ENCODE measurements around the gene PRMT9. TPM values are rescaled to one million over a fixed set of nuclear protein-coding genes. Genes with fewer than 3 reads are reported as not detected.

PRMT9 gene
- total RNA-seq, 1 experiment from 2014 or later: 6.1 TPM

DNA sequence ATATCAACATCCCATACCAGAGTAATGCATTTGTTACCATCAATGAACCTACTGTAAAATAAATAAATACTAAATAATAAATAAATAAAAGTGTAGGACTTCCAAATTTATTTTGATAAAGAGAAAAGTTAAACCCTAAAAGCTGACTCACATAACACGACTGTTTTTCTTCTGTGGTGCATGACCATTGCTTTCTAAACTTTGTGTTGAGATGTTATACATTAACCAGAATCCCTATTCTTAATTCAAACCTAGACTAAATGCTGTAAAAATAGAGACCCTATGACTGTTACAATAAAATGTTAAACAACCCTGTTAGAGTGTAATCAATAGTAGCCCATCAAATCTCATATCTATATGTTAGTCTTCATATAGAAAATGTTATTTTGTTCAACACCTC, 20.9 kb upstream of the PRMT9 start:
- no peak for DNase-seq (ENCODE audit: unreplicated experiment)
- Mint-ChIP-seq H3K27me3 (ENCODE audit: insufficient read depth, unreplicated experiment) (no peaks in the 10 kb centered on the region), H3K4me1 (ENCODE audit: insufficient read depth, unreplicated experiment) (peaks cover 12% of the 10 kb centered on the region), H3K4me3 (ENCODE audit: unreplicated experiment) (no peak overlapping the region), H3K36me3 (ENCODE audit: insufficient read depth, unreplicated experiment) (no peaks in the 10 kb centered on the region), H3K27ac (ENCODE audit: low read depth, unreplicated experiment) (no peak overlapping the region), H3K9me3 (ENCODE audit: unreplicated experiment) (no peaks in the 10 kb centered on the region)
- BruUV-seq (replicated peaks): no TSS peak
- intact Hi-C loops (cut with micrococcal nuclease): loop anchor here (5.0 kb wide), 1 partner anchor 688 kb away; no protein-coding TSS in a partner anchor
- ChIA-PET POLR2A (interaction anchor here (1.1 kb wide), 1 partner anchor 162 kb away, joined by 5 read pairs; no protein-coding TSS in a partner anchor), CTCF (interaction anchor here (2.4 kb wide), 1 partner anchor 162 kb away, joined by 14 read pairs; no protein-coding TSS in a partner anchor)
- TF ChIP-seq, protein P1, sequence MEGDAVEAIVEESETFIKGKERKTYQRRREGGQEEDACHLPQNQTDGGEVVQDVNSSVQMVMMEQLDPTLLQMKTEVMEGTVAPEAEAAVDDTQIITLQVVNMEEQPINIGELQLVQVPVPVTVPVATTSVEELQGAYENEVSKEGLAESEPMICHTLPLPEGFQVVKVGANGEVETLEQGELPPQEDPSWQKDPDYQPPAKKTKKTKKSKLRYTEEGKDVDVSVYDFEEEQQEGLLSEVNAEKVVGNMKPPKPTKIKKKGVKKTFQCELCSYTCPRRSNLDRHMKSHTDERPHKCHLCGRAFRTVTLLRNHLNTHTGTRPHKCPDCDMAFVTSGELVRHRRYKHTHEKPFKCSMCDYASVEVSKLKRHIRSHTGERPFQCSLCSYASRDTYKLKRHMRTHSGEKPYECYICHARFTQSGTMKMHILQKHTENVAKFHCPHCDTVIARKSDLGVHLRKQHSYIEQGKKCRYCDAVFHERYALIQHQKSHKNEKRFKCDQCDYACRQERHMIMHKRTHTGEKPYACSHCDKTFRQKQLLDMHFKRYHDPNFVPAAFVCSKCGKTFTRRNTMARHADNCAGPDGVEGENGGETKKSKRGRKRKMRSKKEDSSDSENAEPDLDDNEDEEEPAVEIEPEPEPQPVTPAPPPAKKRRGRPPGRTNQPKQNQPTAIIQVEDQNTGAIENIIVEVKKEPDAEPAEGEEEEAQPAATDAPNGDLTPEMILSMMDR (IDR thresholded peaks at IDR 0.05; ENCODE audit: unreplicated experiment): no peak

GRCh38 chr4:147696866-147697265, 12.9 kb upstream of the PRMT9 start:
- H3K4me1 Mint-ChIP-seq (ENCODE audit: insufficient read depth, unreplicated experiment): no peaks in the 10 kb centered on the region
- TF ChIP-seq, protein P1 (IDR thresholded peaks at IDR 0.05; ENCODE audit: unreplicated experiment): no peak
- no peak overlapping the region for H3K27ac Mint-ChIP-seq (ENCODE audit: low read depth, unreplicated experiment)
- intact Hi-C loops (cut with micrococcal nuclease): no loop called here
- CTCF ChIA-PET: interaction anchor here (1.0 to 1.9 kb wide), 2 partner anchors 11 to 170 kb away, joined by 4 to 10 read pairs; no protein-coding TSS in a partner anchor
- no peaks in the 10 kb centered on the region for H3K36me3 Mint-ChIP-seq (ENCODE audit: insufficient read depth, unreplicated experiment)
- BruUV-seq (replicated peaks): no TSS peak
- no peaks in the 10 kb centered on the region for H3K27me3 Mint-ChIP-seq (ENCODE audit: insufficient read depth, unreplicated experiment)
- no peak for DNase-seq (ENCODE audit: unreplicated experiment)
- H3K9me3 Mint-ChIP-seq (ENCODE audit: unreplicated experiment): no peaks in the 10 kb centered on the region
- no peak overlapping the region for H3K4me3 Mint-ChIP-seq (ENCODE audit: unreplicated experiment)
- POLR2A ChIA-PET: interaction anchor here (0.6 to 2.9 kb wide), 4 partner anchors 13 to 1377 kb away, joined by 3 to 8 read pairs (median 4); partner anchors contain the start of gene PRMT9

DNA sequence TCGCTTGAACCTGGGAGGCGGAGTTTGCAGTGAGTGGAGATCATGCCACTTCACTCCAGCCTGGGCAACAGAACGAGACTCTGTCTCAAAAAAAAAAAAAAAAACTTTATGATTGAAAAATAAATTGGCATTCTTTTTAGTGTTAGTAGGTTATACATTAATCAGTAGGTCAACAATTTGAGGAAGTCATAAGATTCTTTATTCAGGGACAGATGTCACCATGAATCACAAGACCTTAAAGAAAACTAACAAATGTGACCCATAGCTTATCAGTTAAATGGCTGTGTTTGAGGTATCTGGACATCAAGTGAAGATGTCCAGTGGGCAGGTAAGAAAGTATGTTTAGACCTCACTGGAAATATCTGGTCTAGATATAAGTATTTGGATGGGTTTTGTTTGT, 9.3 kb upstream of the PRMT9 start:
- no TSS peak for BruUV-seq (replicated peaks)
- no peaks in the 10 kb centered on the region for H3K9me3 Mint-ChIP-seq (ENCODE audit: unreplicated experiment)
- peaks cover 6% of the 10 kb centered on the region for H3K36me3 Mint-ChIP-seq (ENCODE audit: insufficient read depth, unreplicated experiment)
- H3K4me3 Mint-ChIP-seq (ENCODE audit: unreplicated experiment): no peak overlapping the region
- TF ChIP-seq, protein P1 (IDR thresholded peaks at IDR 0.05; ENCODE audit: unreplicated experiment): no peak
- CTCF ChIA-PET: interaction anchor here (0.6 to 2.2 kb wide), 3 partner anchors 93 to 331 kb away, joined by 3 to 10 read pairs (median 3); no protein-coding TSS in a partner anchor
- no peaks in the 10 kb centered on the region for H3K27me3 Mint-ChIP-seq (ENCODE audit: insufficient read depth, unreplicated experiment)
- POLR2A ChIA-PET: interaction anchor here (1.1 kb wide), 1 partner anchor 9 kb away, joined by 3 read pairs; the partner anchor contains the start of gene PRMT9
- DNase-seq (ENCODE audit: unreplicated experiment): no peak
- intact Hi-C loops (cut with micrococcal nuclease): no loop called here
- no peaks in the 10 kb centered on the region for H3K4me1 Mint-ChIP-seq (ENCODE audit: insufficient read depth, unreplicated experiment)
- no peak overlapping the region for H3K27ac Mint-ChIP-seq (ENCODE audit: low read depth, unreplicated experiment)

- no TSS peak for BruUV-seq (replicated peaks)
- POLR2A ChIA-PET: no interaction called here
Measured at GRCh38 chr4:147691820-147692219, 7.9 kb upstream of the PRMT9 start.

More at GRCh38 chr4:147691820-147692219, 7.9 kb upstream of the PRMT9 start:
- TF ChIP-seq, protein P1 (IDR thresholded peaks at IDR 0.05; ENCODE audit: unreplicated experiment): no peak
- Mint-ChIP-seq H3K9me3 (ENCODE audit: unreplicated experiment) (no peaks in the 10 kb centered on the region), H3K27ac (ENCODE audit: low read depth, unreplicated experiment) (no peak overlapping the region), H3K4me1 (ENCODE audit: insufficient read depth, unreplicated experiment) (no peaks in the 10 kb centered on the region), H3K4me3 (ENCODE audit: unreplicated experiment) (no peak overlapping the region), H3K36me3 (ENCODE audit: insufficient read depth, unreplicated experiment) (peaks cover 6% of the 10 kb centered on the region), H3K27me3 (ENCODE audit: insufficient read depth, unreplicated experiment) (no peaks in the 10 kb centered on the region)
- intact Hi-C loops (cut with micrococcal nuclease): no loop called here
- no peak for DNase-seq (ENCODE audit: unreplicated experiment)
- CTCF ChIA-PET: interaction anchor here (1.0 to 2.2 kb wide), 3 partner anchors 13 to 175 kb away, joined by 3 to 10 read pairs (median 3); no protein-coding TSS in a partner anchor
